H4 (cell line): ENCODE data around the gene STX2. TPM values are rescaled to one million over a fixed set of nuclear protein-coding genes. Genes with fewer than 3 reads are reported as not detected.
"Not testable (repeated sequence)": the region's sequence is repeated elsewhere in the genome, so short reads cannot be mapped to it uniquely, and the experiment has no call there.

Experiments used
- DNase-seq: peaks from one replicate; pipeline ENCODE4 v3.0.0-alpha.2; 2015; ENCODE audit warnings: low spot score
- total RNA-seq: library from RNA; depleted of rRNA; stranded (reverse); fragments of >200 nt; shearing (Covaris generic); gene quantifications from 2 replicates; pipeline ENCODE4 v1.2.3, GENCODE V29; 2014

STX2 gene
- total RNA-seq, 1 experiment from 2014 or later: 19.6 TPM

GRCh38 chr12:130870442-130871285, 31.6 kb upstream of the STX2 start:
- peak; percentile 58 for DNase-seq

GRCh38 chr12:130868412-130868811, 29.4 kb upstream of the STX2 start:
- DNase-seq: no peak

- no peak for DNase-seq
These were observed 24.2 kb upstream of the STX2 start for GRCh38 chr12:130863298-130863697.

GRCh38 chr12:130862771-130863170, 23.7 kb upstream of the STX2 start:
- not testable (repeated sequence) for DNase-seq

- DNase-seq: no peak
These were observed 23.1 kb upstream of the STX2 start for GRCh38 chr12:130862161-130862560.

GRCh38 chr12:130860311-130860710, 21.3 kb upstream of the STX2 start:
- DNase-seq: no peak

GRCh38 chr12:130859161-130859560, 20.1 kb upstream of the STX2 start:
- DNase-seq: no peak

GRCh38 chr12:130858084-130858483, 19.0 kb upstream of the STX2 start:
- DNase-seq: no peak

- DNase-seq: no peak
These were observed 17.0 kb upstream of the STX2 start for GRCh38 chr12:130856088-130856487.

GRCh38 chr12:130850418-130851021, 11.5 kb upstream of the STX2 start:
- no peak for DNase-seq

- DNase-seq: no peak
These were observed 10.7 kb upstream of the STX2 start for GRCh38 chr12:130849561-130850417.

GRCh38 chr12:130848785-130849305, 9.8 kb upstream of the STX2 start:
- not testable (repeated sequence) for DNase-seq

GRCh38 chr12:130848105-130848504, 9.1 kb upstream of the STX2 start:
- DNase-seq: not testable (repeated sequence)

GRCh38 chr12:130847112-130847511, 8.1 kb upstream of the STX2 start:
- no peak for DNase-seq

GRCh38 chr12:130846369-130846768, 7.3 kb upstream of the STX2 start:
- DNase-seq: no peak

- DNase-seq: no peak
These were observed 837 bp upstream of the STX2 start for GRCh38 chr12:130839770-130840404.

GRCh38 chr12:130838284-130838950, 633 bp downstream of the STX2 start:
- no peak for DNase-seq

GRCh38 chr12:130835436-130835835, 3.6 kb downstream of the STX2 start:
- DNase-seq: no peak

GRCh38 chr12:130835011-130835410, 4.0 kb downstream of the STX2 start:
- no peak for DNase-seq

- no peak for DNase-seq
These were observed 6.4 kb downstream of the STX2 start for GRCh38 chr12:130832561-130833209.
